Stimulated activated CD4-positive, alpha-beta T cell treated with anti-CD3 and anti-CD28 coated beads, TNF-alpha, amount 100 ng/mL, for 48 hours (primary cell): ENCODE results near the gene SGTA.

Source experiments
- DNase-seq, 3 donors: peaks; one replicate each; pipeline ENCODE4 v3.0.0-alpha.2; 2020; ENCODE audit warnings: low read depth in 3 of 3

SGTA gene

DNA sequence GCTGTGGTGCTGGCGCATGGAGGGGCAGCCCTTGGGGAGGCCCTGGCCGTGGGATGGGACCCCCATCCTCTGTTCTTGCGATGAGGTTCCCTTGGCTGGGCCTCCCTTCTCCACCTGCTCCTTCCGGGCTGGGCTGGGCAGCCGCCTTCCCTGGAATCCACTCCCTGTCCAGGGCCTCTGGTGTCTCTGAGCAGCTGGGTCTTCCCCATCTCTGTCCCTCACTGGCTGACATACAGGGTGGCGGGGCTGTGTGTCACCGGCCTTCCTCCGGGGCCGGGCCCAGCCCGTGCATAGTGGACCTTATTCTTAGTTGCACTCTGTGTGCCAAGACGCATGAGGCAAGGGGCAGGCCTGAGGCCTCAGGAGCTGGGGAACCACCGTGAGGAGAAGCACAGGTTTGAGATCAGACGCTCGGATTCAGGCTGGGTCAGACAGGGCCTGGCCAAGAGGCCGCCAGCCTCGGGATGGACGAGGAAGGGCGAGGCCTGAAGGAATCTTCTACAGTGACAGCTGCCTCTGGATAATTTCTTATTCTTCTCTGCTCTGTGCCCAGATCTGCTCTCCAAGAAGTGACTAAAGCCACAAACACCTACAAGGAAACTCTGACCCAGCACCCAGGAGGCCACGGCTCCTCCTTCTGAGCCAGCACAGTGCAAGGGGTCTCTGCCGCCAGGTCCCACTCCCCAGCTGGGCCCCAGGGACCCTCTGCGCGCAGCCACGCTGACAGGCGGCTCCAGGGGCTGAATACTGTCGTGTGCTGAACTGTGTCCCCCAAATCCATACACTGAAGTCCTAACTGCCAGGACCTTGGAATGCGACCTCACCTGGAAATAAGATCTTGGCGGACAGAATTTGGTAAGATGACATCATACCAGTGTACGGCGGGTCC, 11.0 kb downstream of the SGTA start:
- no peak for DNase-seq

DNA sequence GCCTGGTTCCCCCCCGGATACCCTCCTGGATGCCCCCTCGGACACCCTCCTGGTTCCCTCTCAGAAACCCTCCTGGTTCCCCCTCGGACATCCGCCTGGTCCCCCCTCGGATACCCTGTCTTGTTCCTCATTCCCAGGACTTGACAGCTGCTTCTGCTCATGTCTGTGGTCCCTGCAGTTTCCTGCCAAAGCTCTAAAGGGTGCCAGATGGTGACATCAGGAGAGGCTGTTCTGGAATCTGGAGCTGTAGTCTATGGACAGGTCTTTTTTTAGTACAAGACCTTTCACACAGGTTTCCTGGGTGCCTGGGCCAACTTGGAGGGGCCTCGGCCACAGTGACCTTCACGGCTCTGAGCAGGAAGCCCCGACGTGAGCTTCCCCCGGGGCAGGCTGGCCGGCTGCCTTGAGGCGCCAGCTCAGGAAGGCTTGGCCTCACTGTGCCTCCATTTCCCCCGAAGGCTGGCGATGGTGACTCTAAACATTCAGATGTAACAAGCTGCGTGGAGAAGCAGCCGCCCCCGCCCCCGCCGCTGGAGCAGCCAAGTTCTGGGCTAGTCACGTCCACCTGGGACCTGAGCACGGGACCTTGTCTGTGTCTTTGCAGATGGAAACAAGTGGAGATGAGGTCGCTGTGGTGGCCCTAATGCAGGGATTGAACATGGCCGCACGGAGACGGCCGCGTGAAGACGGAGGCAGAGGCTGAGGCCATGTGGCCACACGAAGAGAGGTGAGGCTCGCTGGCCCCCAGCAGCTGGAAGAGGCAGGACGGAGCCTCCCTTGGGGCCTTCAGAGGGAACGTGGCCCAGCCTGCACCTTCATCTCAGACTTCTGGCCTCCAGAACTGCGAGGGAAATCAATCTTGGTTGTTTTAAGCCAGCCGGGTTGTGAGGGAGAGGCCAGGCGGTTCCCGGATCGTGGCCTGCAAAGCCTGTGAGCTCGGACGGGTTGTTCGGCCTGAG, 12.7 kb downstream of the SGTA start:
- no peak for DNase-seq

DNA sequence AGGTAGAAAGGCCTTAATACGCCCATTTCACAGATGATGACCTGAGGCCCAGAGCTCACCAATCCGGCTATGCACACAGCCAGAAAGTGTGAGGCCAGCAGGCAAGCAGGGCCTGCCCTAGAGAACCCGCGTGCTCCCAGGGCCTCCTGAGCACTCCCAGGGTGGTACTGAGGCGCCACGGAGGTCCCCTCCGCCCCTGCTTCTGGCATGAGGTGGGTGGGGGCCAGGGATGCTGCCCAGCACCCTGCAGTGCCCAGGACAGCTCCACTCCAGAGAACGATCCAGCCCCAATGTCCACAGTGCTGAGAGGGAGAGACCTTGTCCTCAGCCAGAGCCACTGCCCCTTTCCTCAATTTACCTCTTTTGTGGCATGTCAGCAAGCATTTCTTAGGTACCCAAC, 13.9 kb downstream of the SGTA start:
- no peak for DNase-seq

DNA sequence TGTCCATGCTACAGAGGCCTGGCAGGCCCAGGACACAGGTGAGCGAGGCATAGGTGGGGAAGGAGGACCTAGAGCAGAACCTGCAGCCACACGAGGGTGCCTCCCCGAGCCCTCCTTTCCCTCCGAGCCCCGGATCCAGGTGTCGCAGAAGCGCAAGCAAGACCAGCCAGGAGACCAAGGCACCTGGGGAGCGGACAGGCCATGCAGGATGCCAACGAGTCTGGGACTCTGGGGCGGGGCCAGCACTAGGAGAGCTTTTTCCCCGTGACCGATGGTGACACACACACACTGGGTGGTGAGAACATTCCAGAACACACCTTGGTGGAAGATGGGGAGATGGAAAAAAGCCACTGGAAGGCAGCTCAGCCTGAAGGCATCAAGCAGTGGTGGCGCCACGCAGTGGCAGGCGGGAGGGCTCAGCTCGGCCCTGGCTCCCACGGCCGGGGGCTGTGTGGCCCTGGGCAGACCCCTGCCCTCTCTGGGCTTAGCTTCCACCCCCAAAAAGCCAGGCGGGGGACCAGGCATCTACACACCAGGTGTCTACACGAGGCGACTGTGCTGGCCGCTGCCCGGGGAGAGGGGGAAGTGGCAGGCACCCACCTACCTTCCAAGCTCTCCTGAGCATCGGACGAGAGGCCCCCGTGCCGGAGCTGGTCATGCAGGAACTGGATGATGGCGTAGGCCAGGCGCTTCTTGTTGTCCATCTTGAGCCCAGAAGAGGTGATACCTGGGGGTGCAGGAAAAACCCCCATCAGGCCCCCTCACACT, 14.5 kb downstream of the SGTA start:
- no peak for DNase-seq

DNA sequence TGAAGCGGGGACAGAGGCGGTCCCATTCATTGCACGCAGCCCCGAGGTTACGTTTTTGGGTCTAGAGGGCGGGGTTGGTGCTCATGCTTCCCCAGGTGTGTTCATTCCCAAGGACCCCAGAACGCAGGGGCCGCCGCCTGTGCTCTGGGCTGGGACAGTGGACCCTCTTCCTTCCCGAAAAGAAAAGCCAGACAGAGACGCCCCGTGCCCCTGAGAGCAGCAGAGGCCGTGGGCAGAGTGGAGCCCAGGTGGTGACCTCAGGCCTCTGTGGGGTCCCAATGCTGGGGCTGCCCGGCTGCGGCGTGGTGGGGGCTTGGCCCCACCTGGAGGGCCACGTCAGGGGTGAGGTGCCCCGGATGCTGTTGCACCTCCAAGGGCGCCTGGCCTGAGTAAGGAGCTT, 15.4 kb downstream of the SGTA start:
- DNase-seq = no peak

DNA sequence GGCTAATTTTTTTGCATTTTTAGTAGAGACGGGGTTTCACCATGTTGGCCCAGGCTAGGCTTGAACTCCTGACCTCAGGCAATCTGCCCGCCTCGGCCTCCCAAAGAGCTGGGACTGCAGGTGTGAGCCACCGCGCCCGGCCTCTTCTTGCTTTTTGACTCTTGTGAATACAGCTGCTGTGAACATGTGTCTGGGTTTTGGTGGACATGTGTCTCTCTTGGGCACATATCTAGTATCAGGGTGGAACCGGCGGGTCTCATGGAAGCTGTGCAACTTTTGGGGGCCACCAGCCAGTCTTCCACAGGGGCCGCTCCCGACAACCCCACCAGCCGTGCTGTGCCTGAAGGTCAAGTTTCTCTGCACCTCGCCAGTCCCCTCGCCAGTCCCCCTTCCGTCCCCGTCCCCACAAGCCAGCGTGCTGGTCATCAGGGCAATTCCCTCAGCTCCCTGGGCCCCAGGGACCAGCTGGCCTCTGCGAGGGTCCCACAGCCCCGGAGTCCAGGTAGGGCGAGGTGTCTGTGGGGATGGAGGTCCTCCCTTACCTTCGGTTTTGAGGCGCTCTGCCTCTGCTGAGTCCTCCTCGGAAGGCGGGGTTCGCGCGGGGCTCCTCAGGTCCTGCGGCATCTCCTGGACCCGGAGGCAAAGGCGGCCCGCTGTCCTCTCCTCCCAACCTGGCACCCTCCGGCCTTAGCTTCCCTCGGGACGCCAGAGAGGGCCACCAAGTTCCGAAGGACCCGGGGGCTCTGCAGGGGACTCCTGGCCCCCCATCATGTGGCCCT, 16.3 kb downstream of the SGTA start:
- no peak for DNase-seq

DNA sequence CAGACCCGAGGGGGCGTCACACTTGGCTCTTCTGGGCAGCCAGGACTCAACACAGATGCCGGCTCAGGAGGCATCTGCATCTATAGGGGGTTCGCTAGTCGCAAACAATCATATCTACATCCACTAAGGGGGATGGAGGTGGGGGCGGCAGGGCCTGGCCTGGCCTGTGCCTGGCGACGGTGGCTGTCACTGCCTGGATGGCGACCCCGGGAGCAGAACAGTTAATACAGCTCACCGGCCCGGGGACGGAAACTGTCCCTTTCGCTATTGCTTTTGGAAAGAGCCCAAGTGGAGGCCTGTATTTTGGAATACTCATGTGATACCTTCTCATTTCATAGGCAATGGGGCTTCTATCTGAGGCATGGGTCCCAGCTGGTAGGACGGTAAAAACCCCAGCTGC, 17.7 kb downstream of the SGTA start:
- DNase-seq = no peak

DNA sequence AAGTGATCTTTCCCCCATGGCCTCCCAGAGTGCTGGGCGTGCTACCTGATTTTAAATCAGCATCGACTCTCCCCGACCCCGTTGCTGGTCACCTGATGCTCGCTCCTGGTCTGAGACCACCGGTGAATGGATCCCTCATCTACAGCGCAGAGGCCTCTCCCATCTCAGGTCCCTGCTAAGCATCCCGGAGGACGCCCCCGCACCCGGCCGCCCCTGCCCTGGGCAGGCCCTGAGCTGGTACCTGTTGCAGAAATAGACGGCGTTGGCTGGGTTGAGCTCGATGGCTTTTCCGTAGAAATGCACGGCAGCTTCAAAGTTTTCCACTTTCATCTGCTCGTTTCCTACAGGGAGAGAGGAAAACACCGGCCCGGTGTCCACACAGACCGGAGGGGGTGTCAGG, 18.1 kb downstream of the SGTA start:
- DNase-seq = no peak

DNA sequence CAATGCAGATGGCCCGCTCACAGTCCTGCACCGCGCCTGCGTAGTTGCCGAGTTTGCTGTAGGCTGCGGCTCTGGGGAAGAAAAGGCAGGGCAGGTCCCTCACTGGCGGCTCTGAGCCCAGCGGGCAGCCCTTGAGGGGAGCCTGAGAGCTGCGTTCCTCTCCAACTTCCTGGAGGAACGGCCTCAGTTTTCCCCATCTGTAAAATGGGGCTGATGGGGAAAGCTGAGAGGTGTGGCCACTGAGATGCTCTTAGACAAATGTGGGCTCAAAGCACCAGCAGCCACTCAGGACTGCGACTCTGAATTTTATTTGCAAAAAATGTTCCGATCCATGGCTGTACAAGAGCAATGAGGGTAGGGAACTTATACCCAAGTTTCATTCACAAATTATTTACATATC, 19.4 kb downstream of the SGTA start:
- DNase-seq = no peak

DNA sequence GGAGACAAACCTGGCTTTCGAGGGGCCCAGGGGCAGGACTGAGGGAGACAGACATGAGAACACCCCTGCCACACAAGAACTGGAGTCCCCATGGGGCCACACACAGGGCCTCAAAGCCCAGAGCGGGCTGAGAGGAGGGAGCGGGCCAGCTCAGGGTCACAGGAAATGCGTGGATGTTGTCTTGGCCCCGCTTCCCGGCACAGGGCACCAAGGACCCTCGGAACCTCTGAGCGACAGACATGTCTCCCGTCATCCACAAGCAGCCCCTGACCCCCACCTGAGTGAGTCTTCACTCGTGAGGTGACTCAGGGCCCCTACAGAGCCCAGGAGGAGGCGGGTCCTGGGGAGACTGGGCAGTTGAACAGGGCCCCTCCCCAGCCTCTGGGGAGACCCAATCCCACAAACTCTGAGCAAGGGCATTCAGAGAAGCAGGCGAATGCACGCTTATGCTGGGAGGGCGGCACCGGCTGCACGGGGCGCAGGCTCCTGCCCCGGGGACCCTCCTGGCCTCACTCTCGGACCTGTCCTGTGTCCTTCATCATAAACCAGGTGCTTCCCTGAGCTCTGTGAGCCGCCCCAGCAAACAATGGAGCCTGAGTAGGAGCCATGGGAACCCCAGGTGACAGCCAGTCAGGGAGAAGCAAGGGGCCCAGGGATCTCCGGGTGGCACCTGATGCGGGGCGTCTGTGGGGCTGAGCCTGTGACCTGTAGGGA, 20.1 kb downstream of the SGTA start:
- no peak for DNase-seq

DNA sequence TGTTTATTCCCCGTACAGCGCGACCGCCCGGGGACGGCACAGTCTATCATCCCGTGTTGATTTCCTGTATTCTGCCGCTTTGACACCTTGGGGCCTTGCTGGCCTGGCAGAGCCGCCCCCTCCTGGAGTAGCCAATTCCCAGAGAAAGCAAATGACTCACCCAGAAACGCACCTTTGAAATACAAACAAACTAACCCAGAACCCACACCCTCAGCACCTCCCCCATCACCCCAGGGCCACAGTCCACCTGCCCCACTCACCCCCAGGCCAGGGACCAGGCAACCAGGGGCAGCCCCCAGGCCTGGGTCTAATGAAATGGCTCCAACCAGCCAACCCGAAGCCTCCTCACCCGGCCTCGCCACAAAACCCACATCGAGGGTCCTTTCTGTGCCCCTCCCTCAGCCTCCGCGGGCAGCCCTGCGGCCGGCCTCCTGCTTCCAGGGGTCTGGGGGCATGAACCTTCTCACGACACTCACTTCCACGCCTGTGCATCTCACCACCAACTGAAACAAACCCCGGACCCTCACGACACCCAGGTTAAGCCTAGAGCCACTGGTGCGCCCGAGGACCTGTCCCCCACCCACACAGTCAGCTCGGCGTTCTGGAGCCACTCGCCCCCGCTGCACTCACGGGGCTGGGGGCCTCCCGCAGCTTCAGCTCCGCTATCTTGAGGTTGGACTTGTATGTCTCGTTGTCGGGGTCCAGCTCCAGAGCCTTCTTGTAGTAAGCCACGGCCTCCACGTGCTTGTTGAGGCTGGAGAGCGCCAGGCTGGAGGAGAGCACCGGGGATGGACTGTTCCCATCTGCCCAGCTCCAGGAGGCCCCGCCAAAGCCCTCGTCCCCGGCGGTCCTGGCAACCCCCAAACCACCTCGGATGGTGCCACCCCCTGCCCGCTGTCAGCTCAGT, 20.9 kb downstream of the SGTA start:
- DNase-seq = no peak

DNA sequence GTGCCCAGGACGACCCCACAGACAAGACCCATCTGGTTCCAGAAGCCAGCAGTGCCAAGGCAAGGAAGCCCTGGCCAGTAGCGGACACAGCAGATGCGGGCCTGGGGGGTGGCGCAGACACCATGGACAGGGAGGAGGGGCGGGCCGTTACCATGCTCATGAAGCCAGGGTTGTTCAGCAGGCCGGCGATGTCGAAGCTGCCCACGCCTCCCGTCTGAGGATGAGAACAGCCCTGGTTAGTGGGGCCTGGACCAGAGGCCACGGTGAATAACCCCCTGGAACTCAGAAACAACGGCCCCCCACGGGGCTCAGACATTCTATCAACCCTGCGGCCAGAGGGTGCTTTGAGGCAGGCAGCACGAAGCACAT, 21.8 kb downstream of the SGTA start:
- DNase-seq = no peak

DNA sequence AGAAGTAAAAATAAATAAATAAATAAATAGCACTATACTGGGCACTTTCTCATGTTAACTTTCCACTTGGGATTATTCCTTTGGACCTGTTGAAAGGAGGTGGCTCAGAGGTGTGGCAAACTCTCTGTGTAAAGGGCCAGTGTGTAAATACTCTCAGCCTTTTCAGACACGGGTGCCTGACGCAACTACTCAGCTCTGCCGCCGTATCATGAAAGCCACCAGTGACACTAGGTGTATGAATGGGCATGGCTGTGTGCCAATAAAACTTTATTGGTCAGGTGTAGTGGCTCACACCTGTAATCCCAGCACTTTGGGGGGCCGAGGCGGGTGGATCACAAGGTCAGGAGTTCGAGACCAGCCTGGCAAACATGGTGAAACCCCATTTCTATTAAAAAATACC, 23.1 kb downstream of the SGTA start:
- DNase-seq = no peak

DNA sequence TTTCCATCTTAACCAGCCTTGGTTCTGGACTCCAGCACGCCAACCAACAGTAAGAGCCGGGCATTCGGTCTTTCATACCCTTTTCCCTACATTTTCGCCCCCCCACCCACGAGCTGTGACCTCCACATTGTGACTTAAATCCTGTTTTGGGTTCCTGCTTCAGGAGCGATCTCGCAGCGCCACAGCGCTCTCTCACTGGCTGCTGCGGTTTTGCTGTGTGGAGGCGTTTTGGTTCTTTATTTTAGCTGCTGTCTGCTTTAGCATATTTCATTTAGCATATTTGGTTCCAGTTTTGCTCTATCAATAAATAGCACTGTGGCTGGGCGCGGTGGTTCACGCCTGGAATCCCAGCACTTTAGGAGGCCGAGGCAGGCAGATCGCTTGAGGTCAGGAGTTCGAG, 23.7 kb downstream of the SGTA start:
- DNase-seq = no peak

DNA sequence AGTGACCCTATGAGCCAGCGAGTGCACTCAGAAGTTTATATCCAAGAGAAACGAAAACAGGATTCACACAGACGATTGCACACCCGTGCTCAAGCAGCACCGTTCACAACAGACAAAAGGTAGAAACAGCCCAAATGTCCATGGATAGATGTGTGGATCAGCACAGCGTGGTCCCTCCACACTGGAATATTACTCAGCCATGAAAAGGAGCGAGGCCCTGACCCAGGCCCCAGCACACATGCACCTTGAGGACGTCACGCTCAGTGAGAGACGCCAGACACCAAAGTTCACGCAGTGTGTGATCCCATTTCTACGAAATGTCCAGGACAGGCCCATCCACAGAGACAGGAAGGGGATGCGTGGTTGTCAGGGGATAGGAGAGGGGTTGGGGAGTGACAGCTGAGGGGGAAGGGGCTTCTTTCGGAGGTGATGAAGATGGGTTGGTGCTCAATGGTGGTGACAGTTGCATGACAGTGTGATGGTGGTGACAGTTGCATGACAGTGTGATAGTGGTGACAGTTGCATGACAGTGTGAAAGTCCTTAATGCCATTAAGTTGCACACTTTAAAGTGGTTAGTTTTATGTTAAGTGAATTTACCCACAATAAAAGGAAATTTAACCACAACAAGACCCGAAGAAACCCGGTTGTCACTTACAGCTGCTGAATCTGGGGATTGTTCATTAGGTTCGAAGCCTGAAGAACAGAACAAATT, 24.3 kb downstream of the SGTA start:
- no peak for DNase-seq

DNA sequence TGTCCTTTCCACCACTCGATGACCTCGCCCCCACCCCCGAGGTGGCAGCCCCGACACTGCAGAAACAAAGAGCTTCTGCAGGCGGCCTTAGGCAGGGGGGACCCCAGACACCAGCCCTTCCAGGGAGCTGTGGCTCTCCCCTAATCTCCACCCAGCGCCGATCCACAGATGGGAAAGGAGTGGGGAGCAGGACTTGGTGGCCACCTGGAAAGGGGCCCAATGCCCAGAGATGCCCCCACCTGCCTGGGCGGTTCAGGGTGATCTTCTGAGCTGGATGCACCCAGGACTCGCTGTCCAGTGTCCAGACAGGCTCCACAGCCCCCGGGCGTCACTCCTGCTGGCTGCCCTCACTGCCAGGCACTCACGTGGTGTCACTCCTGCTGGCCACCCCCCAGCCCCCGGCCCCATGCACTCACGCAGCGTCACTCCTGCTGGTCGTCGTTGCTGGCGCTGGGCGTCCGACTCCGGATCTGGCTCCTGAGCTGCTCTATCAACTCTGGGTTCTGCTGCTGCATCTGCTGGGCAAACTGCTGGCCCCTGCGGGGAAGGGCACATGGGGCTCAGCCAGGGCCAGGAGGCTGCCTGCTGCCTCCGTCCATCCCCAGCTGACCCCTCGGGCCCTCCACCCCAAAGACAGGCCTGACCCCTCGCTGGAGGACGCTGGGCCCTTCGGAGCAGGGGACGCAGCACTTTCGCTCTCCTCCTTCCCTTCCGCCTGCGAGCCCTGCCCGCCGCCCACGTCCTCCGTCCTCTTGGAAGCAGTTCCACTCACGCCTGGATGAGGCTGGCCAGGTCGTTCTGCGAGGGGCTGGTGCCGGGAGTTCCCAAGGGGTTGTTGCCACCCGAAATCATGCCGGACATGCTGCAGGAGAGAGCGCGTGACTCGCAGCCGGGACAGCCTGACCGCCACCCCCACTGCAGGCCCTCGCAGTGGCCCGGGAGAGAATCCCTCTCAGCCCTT, 25.9 kb downstream of the SGTA start:
- no peak for DNase-seq

DNA sequence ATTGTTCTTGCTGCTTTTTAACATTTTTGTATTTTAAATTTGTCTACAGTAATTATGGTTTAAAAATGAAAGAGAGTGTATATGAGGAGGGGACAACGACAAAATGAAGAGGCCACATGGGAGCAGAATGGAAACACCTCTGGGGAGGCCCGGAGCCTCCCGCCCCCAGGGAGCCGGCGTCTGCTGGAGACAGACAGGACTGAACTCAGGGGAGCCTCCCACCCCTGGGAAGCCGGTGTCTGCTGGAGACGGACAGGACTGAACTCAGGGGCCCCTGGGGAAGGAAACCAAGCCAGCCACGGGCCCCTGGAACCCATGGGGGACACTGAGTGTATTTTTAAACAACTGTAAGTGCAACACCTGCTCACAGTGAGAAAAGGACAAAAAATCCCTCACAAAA, 26.6 kb downstream of the SGTA start:
- no peak for DNase-seq

DNA sequence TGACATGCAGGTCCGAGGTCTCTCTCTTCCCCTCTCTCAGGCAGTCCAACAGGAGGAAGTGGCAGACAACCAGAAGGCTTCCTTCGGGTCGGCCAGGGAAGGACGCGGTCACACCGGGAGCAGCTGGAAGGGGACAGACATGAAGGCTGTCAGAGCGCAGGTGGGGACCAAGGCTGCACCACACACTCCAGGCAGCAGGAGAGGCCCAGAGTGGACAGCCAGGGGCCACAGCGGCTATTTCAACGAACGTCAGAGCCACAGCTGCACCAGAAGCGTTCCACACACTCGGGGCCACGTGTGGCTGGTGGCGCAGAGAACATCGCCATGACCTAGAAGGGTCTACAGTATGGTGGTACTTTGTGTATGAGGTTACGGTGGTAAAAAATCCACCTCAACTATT, 27.3 kb downstream of the SGTA start:
- DNase-seq = no peak
